GM12892 (cell line): Measurements from ENCODE around the gene SF3B4.

Source experiments
- DNase-seq: peaks from one replicate; pipeline ENCODE4 v3.0.0; 2011; ENCODE audit not compliant: insufficient read length
- FAIRE-seq: peaks from 2 replicates; lab custom pipeline; 2011; peaks lifted over from hg19 to GRCh38; lab: Jason Lieb, UNC
- POLR2A ChIP-seq: IDR thresholded peaks from 2 replicates; pipeline ENCODE4 v1.6.1; 2011; ENCODE audit warnings: low read depth, low read length, control low read depth
- POLR2AphosphoS5 ChIP-seq: IDR thresholded peaks from 2 replicates; pipeline ENCODE4 v1.6.1; 2011; ENCODE audit warnings: low read depth, low read length, control low read depth
- TAF1 ChIP-seq: IDR thresholded peaks from 2 replicates; pipeline ENCODE4 v1.6.1; 2011; ENCODE audit warnings: low read depth, mild to moderate bottlenecking, control low read depth, low read length, borderline replicate concordance

The SF3B4 gene

DNA sequence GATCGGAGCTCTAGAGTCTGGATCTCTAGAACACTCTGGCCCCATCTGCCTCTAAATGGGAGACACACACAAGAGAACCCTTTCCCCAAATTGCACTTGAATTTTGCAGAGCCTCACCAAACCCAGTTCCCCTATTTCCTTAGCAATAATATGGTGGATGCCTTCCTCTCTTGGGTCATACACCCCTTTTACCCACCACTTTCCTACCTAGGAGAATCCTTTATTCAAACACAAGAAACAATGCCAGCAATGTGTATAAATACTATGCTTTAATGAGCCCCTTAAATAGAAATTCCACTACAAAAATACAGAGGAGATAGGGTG lies 760 bp upstream of the SF3B4 start:
- TF ChIP-seq POLR2A (no peak), POLR2AphosphoS5 (no peak), TAF1 (no peak)
- DNase-seq (no peak), FAIRE-seq (no peak)

GRCh38 chr1:149927056-149927562 lies 494 bp downstream of the SF3B4 start:
- DNase-seq (no peak), FAIRE-seq (no peak)
- TF ChIP-seq POLR2A (no peak), TAF1 (no peak), POLR2AphosphoS5 (no peak)

- DNase-seq (no peak), FAIRE-seq (no peak)
- no peak for TF ChIP-seq POLR2A
- no peak for TF ChIP-seq TAF1
- TF ChIP-seq POLR2AphosphoS5: no peak
Observed at GRCh38 chr1:149926296-149926695, 1.3 kb downstream of the SF3B4 start.

- FAIRE-seq (no peak), DNase-seq (no peak)
- TF ChIP-seq POLR2AphosphoS5 (no peak), TAF1 (no peak), POLR2A (no peak)
Observed at GRCh38 chr1:149925751-149926150, 1.9 kb downstream of the SF3B4 start.

- FAIRE-seq: no peak
- TF ChIP-seq POLR2AphosphoS5 (no peak), TAF1 (no peak), POLR2A (no peak)
- DNase-seq: no peak
Observed at GRCh38 chr1:149925345-149925744, 2.3 kb downstream of the SF3B4 start.

DNA sequence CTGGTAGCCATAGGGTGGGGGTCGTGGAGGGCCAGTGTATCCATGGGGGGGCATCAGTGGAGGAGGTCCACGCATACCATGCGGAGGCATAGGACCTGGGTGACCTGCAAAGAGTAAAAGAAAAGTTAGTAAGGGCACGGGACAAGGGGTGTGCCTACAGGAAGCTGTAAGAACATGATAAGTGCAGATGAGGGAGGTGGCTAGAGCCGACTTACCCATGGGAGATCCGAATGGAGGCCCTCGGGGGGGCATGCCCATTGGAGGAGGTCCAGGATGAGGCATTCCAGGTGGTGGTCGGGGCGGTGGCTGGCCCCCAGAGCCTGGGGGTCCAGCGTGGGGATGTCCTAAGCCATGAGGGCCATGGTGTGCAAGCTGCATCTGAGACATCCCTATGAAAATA lies 4.0 kb downstream of the SF3B4 start:
- no peak for TF ChIP-seq POLR2AphosphoS5
- TF ChIP-seq TAF1: no peak
- no peak for TF ChIP-seq POLR2A
- no peak for FAIRE-seq
- no peak for DNase-seq

DNA sequence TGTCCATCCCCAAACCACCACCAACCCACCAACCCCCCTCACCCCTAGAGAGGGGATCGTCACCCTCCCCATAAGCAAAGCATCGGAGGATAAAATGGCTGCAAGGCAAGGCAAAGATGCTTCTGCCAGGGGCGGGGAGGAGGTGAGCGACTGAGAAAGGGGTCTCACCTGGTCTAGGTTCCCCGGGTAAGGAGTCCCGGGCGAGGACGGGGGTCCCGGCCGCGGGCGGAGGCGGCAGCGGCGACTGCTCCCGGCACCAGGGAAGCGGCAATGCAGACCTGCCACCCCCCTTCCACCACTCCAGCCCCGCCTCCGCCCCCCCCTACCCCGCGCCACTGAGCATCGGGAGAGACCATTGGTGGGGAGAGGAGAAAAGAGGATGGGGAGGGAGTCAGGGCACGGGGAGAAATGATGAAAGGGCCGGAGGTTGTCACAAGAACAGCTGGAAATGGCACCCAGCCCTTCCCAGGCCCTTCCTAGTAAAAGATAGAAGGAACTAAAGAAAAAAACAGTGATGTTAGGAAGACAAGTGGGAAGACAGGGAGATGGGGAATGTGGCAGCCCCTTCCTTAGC lies 9.9 kb downstream of the SF3B4 start, which contains the start of gene SV2A:
Gene SV2A, minus strand, starts transcription at position 274 of the 574 bp plus-strand sequence. CDS start 4,004 bp downstream, outside the sequence.
- FAIRE-seq (no peak), DNase-seq (no peak)
- no peak for TF ChIP-seq TAF1
- TF ChIP-seq POLR2A: no peak
- TF ChIP-seq POLR2AphosphoS5: no peak

GRCh38 chr1:149916898-149917252 lies 10.7 kb downstream of the SF3B4 start:
- DNase-seq (no peak), FAIRE-seq (no peak)
- no peak for TF ChIP-seq TAF1
- no peak for TF ChIP-seq POLR2A
- TF ChIP-seq POLR2AphosphoS5: no peak

DNA sequence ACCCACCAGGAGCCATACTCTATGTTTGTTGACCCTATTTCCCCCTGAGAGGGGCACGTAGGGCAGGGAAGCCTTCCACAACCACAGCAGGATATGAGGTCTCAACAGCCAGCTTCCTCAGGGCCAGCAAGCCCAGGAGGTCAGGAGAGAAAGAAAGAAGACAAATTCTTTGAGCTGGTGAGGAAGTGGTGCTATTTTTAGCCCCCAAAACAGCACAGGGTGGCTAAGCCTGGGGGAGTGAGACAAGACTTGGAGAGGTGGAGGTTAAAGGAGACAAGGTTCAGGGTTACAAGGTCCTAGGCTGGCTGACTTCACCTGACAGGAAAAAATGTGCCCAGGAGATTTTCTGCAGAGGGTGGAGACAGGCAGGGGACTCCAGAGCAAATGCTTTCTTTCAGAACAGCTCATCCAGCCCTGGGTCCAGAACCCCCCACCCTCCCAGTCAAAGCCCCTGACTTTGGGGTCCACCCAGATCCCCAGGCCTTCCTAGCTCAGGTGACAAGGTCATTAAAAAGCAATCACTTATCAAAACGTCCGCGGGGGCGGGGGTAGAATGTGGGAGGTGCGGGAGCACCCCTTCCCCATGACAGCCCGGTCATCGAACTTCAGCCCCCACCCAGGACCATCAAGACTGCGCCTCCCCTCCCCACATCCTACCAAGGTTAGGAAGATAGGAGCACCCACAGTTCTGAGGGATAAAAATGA lies 11.3 kb downstream of the SF3B4 start:
- no peak for TF ChIP-seq TAF1
- no peak for TF ChIP-seq POLR2AphosphoS5
- TF ChIP-seq POLR2A: no peak
- no peak for DNase-seq

GRCh38 chr1:149915429-149916192 lies 12.0 kb downstream of the SF3B4 start:
- no peak for TF ChIP-seq TAF1
- TF ChIP-seq POLR2A: no peak
- no peak for TF ChIP-seq POLR2AphosphoS5
- DNase-seq (no peak), FAIRE-seq (no peak)

More for the DNA sequence above, 11.3 kb downstream of the SF3B4 start:
- no peak for FAIRE-seq

DNA sequence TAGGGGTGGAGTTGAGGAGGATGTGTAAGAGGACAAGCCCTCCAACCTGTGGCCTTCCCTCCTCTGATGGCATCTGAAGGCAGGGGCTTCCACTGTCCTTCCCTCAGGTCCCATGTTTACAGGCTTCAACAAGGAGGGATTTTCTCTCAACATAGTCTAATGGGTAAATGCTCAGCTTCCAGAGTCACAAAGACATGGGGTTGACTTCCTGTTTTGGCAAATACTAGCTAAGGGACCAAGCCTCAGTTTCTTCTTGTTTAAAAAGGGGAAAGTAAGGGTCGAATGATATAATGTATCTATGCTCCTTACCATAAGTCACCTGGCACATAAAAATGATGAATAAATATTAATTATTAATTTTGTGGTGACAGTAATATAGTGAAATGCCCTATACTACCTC lies 13.1 kb downstream of the SF3B4 start:
- DNase-seq (no peak), FAIRE-seq (no peak)
- no peak for TF ChIP-seq POLR2AphosphoS5
- TF ChIP-seq POLR2A: no peak
- TF ChIP-seq TAF1: no peak

DNA sequence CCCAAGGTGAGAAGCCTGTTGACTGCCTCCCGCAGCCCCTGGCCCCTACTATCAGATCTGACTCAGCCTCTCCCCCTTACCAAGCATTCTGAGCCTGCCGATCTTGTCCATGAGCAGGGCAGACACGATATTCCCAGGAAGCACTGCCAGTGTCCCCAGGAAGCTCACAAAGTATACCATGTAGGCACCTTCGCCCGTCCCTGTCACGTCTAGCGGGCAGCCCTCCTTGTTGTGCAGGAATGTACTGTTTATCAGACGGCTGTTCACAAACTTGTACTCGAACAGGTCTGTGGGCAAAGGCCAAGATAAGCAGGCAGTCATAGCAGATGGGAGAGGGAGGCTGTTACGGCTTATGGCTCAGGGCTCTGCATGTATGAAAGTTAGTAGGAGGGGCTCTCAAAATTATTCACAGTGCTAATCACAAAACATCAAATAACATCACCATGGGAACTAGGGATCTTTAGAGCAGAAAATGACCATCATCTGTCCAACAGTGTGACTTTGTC lies 21.0 kb downstream of the SF3B4 start:
- FAIRE-seq (no peak), DNase-seq (no peak)
- no peak for TF ChIP-seq POLR2A
- TF ChIP-seq POLR2AphosphoS5: no peak
- no peak for TF ChIP-seq TAF1
